ENCODE measurements around the gene PNPLA2.

Gene PNPLA2

GRCh38 chr11:830295-831117, 11.8 kb downstream of the PNPLA2 start:
- DNase-seq (ENCODE audit: low read depth in 2 of 2): peak in 1 of 2 donors; percentile 56

GRCh38 chr11:831118-831864, 12.6 kb downstream of the PNPLA2 start:
- DNase-seq (ENCODE audit: low read depth in 2 of 2): no peak

DNA sequence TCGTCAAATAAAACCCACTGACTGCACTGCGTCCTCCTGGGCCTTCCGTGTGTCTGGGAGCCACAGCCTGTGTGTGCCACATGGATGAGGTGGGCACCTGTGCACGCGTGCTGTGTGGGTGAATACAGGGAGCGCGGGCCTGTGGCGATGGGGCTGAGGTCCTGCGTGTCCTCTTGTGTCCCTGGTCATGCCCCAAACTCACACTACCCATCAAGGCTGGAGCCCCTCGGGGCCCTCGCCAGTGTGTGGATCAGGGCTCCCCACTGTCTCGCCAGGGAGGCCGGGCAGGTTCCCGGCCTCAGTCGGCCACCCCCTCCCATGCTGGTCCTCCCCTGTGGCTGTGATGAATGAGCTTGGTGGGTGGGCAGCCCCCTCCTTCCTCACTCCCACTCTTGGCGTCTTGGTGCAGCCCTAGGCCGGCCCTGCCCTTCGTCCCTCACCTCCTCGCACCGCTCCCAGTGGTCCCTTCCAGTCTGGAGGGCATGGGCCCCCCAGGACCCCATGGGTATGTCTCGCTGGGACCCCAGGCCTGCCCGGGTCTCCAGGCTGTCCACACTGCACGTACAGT, 13.3 kb downstream of the PNPLA2 start:
- DNase-seq (ENCODE audit: low read depth in 2 of 2): no peak

GRCh38 chr11:832529-833113, 13.9 kb downstream of the PNPLA2 start, which contains the start of gene CD151:
CD151 (plus strand) TSS chr11:832952; CDS start chr11:836070, 3,118 bp downstream.
- no peak for DNase-seq (ENCODE audit: low read depth in 2 of 2)

DNA sequence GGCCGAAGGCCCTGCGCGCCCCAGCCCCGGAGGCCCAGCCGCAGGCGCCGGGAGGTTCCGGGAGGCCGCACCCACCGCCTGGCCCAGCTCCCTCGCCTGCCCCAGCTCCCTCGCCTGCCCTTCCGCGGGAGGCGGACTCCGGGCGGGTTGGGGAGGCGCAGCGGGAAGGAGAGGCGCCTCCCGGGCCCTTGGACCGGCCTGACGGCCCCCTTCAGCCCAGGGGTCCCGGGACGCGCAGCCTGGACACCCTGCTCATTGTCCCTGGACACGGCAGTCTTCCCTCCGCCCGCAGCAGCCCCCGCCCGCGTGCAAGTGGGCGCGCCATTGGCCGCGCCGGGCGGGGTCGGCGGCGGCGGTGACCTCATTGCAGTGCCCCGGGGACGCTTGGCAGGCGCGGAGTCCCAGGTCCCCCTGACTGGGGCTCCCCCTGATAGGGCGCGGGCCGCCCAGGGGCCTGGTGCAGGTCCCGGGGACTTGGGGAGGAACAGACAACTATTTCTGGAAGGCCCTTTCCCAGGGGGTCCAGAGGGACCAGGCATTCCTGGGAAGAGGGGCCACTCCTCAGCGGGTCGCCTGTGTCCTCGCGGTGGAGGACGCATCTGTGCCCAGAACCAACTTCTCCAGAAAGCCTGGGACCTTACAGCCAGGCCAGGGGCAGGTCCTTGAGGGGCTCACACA, 14.5 kb downstream of the PNPLA2 start:
- DNase-seq (ENCODE audit: low read depth in 2 of 2): no peak

DNA sequence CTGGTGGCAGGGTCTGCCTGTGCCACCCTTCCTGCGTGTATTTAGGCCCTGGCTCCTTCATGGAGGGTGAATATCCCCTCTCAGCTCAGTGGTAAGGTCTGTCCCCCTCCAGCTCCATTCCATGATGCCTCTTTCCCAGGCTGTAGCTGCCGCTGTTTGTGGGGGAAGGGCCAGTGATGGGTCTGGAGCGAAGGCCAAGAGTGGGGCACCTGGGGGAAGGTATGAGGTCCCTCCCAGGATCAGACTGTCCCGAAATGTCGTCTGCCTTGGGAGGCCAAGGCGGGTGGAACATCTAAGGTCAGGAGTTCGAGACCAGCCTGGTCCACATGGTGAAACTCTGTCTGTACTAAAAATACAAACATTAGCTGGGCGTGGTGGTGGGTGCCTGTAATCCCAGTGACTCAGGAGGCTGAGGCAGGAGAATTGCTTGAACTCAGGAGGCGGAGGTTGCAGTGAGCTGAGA, 15.2 kb downstream of the PNPLA2 start:
- DNase-seq (ENCODE audit: low read depth in 2 of 2): no peak

DNA sequence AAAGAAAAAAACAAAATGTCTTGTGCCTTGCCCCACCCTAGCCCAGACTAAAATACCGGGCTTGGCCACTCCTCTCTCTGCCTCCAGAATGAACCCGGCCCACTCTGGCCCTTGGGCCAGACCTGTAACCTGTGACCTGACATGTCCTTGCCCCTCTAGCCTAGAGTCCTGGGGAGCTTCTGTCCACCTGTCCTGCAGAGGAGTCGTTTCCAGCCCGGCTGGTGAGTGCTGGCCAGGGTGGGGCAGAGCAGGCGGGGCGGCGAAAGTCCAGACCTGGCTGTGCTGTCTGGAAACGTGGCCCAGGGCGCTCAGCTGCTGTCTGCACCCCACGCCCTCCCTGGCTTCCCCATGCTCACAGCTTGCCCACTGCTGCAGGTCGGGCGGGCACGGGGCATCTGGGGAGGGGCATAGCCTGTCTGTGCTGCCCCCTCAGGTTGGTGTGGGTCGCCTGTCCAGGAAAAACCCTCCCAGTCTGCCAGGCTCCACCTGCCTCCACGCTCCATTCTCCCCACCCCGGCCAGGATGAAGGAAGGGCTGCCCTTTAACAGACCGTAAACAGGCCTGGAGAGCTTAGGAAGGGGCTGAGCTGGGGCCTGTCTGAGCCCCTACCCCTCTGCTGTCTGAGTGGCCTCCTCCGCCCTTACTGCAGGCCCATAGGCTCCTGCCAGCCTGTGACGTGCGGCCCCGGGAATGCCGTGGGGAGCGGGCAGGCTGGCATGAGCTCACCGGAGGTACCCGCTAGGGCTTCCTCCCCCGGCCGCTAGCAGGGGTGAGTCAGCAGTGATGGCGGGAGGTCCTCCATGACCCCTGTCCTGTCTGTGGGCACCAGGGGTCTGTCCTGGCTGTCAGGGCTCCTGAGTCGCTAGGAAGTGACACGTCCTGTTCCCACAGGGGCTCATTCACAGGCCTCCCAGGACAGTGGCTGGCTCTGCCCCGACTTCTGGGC, 15.9 kb downstream of the PNPLA2 start:
- DNase-seq (ENCODE audit: low read depth in 2 of 2): no peak

- DNase-seq (ENCODE audit: low read depth in 2 of 2): no peak
These were observed 17.6 kb downstream of the PNPLA2 start for GRCh38 chr11:836274-836673.

- DNase-seq (ENCODE audit: low read depth in 2 of 2): no peak
These were observed 18.0 kb downstream of the PNPLA2 start for GRCh38 chr11:836700-837099.

GRCh38 chr11:837189-837989, 18.7 kb downstream of the PNPLA2 start:
- DNase-seq (ENCODE audit: low read depth in 2 of 2): no peak

DNA sequence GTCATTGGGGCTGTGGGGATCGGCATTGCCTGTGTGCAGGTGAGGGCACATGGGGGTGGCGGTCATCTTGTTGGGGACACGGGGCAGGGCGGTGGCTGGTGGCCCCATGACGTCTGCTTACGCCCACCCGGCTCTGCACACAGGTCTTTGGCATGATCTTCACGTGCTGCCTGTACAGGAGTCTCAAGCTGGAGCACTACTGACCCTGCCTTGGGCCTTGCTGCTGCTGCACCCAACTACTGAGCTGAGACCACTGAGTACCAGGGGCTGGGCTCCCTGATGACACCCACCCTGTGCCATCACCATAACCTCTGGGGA, 19.2 kb downstream of the PNPLA2 start:
- no peak for DNase-seq (ENCODE audit: low read depth in 2 of 2)

DNA sequence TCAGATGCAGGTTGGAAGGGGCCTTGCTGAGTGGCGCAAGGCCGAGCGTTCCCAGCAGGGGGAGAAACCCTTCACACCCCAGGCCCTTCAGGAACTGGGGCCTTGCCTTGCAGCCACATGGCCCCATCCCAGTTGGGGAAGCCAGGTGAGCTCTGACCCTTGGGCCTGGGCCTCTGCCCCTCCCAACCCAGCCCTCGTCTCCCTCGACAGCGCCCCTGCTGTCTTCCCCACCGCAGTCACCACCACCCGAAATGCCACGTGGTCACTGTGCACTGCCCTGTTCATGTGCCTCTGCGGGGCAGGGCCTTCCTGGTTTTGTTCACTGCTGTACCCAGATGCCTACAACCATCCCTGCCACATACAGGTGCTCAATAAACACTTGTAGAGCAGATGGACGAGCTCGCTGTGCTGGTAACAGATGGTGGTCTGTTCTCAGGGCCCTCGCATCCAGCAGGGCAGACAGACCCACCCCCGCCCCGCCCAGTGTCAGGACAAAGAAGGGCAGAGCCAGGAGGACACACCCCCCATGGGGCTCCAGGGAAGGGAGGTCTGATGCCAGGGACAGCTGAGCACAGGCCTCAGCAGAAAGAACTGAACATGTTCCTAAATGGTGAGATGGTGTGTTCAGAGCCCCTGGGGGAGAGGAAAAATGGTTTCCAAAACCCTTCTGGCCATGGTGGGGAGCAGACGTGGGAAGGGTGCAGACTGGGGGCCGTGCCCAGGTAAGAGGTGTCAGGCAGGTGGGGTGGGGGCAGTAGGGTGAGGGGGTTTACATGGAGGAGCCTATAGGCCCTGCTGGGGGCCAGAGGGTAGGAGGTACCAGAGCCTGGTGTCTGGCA, 19.9 kb downstream of the PNPLA2 start:
- no peak for DNase-seq (ENCODE audit: low read depth in 2 of 2)

GRCh38 chr11:839280-839623, 20.5 kb downstream of the PNPLA2 start:
- DNase-seq (ENCODE audit: low read depth in 2 of 2): no peak

GRCh38 chr11:839875-840617, 21.3 kb downstream of the PNPLA2 start:
- DNase-seq (ENCODE audit: low read depth in 2 of 2): no peak

GRCh38 chr11:841981-842369, 23.3 kb downstream of the PNPLA2 start:
- no peak for DNase-seq (ENCODE audit: low read depth in 2 of 2)

DNA sequence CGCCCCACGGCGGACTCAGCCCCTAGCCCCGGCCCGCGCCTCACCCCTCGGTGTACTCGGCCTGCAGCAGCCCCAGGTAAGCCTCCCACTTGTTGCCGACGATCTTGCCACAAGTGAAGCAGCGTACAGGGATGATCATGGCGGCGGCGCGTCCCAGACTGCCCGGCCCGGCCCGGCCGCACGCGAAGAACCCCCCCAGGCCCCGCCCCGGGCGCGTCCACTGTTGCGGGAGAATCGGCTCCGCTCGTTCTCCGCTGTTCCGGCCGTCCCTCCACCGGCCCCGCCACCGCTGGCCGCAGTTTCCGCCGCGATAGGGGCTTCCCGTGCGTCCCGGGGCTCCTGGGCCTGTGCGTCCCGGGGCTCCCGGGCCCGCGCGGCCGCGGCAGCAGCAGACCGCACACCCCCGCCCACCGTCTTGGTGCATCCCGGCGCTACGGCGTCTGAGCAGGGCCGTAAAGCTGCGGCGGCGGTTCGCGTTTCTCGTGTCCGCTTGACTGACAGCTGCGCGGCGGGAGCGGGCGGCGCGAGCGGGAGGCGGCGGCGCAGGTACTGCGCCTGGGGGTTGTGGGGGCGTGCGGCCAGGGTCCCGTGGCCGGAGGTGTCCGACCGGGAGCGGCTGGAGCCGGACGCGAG, 23.8 kb downstream of the PNPLA2 start, which contains the start of the genes POLR2L and TSPAN4:
Gene POLR2L (minus strand): TSS at position 160 of the 633 bp plus-strand sequence. CDS start 21 bp downstream, at position 139.
Gene TSPAN4 (plus strand): TSS at position 483 of the 633 bp plus-strand sequence. CDS start 7,453 bp downstream, outside the sequence.
- peak; percentile 80 to 83 for DNase-seq (ENCODE audit: low read depth in 2 of 2)

DNA sequence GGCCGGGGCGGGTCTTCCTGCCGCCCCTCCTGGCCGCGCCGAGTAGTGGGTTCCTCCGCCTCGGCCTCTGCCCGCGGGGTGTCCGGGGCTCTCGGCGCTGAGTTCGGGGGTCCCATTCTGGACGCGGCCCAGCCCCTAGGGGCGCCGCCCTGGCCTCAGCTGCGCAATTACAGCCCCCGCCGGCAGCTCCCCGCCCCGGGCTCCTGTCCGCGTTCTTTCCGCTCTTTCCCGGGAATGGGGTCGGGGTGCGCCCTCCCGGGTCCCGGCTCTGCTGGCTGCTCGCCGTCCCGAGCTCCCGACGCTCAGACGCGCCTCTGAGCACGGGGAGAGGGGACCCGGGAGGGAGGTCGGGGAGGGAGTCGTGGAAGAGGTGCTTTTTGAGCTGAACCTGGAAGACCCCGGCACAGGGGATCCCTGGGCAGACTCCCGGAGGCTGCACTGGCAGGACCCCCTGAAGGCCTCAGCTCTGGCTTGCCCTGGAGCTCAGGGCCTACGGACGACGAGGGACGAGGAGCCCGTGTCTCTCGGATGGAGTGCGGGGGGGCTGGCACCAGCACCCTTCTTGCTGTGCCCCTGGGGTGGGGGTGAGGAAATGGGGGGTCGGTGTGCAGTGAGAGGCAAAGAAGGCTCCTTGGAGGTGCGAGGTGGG, 24.5 kb downstream of the PNPLA2 start:
- no peak for DNase-seq (ENCODE audit: low read depth in 2 of 2)
